OCI-LY3 (cell line): ENCODE data around the gene PRKAR1B.

Source experiments
- H2AFZ ChIP-seq: fragments of 200-600, 300-600 bp; shearing (Covaris generic); 2 replicates; pipeline ENCODE4 v1.6.0; 2014; ENCODE audit warnings: antibody characterized with exemption, low read depth, low read length
- H3K27ac ChIP-seq: fragments of 200-600, 300-600 bp; sonication (generic); 2 replicates; pipeline ENCODE4 v1.5.1; 2014; ENCODE audit warnings: mild to moderate bottlenecking, low read length, moderate library complexity, mixed read lengths
- H3K27me3 ChIP-seq: fragments of 200-600, 300-600 bp; sonication (generic); 2 replicates; pipeline ENCODE4 v1.6.1; 2014; ENCODE audit warnings: low read depth, low read length, mixed read lengths
- H3K36me3 ChIP-seq: fragments of 200-600, 300-600 bp; sonication (generic); replicated peaks from 2 replicates; pipeline ENCODE3; 2014; ENCODE audit warnings: low read depth, low read length, mixed read lengths
- H3K4me1 ChIP-seq: fragments of 300-600, 200-600 bp; sonication (generic); 2 replicates; pipeline ENCODE4 v1.6.1; 2014; ENCODE audit warnings: low read length, mixed read lengths
- H3K4me2 ChIP-seq: fragments of 200-600, 300-600 bp; sonication (generic); 2 replicates; pipeline ENCODE4 v1.6.1; 2014; ENCODE audit warnings: low read length, mixed read lengths
- H3K4me3 ChIP-seq: fragments of 300-600, 200-600 bp; sonication (generic); 2 replicates; pipeline ENCODE4 v1.5.1; 2014; ENCODE audit warnings: antibody characterized with exemption, mild to moderate bottlenecking, low read length, moderate library complexity
- H3K79me2 ChIP-seq: fragments of 300-600, 200-600 bp; shearing (Covaris generic); 2 replicates; pipeline ENCODE4 v1.6.1; 2014; ENCODE audit warnings: mild to moderate bottlenecking, low read length, mixed read lengths
- H3K9ac ChIP-seq: fragments of 300-600, 200-600 bp; shearing (Covaris generic); 2 replicates; pipeline ENCODE4 v1.6.0; 2014; ENCODE audit warnings: mild to moderate bottlenecking, low read length, moderate library complexity
- H3K9me3 ChIP-seq: fragments of 200-600, 300-600 bp; shearing (Covaris generic); 2 replicates; pipeline ENCODE4 v1.6.1; 2014; ENCODE audit warnings: low read length, mixed read lengths; ENCODE audit not compliant: insufficient read depth
- H4K20me1 ChIP-seq: fragments of 200-600, 300-600 bp; sonication (generic); 2 replicates; pipeline ENCODE4 v1.6.1; 2016; ENCODE audit warnings: low read length, mixed read lengths; ENCODE audit not compliant: insufficient read depth
- EZH2phosphoT487 ChIP-seq: fragments of 200-600 bp; shearing (Covaris generic); IDR thresholded peaks from 2 replicates; pipeline ENCODE4 v1.6.1; 2018; ENCODE audit warnings: antibody characterized with exemption, mixed run types, low read depth
- TF ChIP-seq, protein P1 (sequence below): fragments of 200-600, 300-600 bp; sonication (generic); IDR thresholded peaks from 2 replicates; pipeline ENCODE4 v1.5.1; 2014; ENCODE audit warnings: antibody characterized with exemption, low read length, low read depth

The PRKAR1B gene

DNA sequence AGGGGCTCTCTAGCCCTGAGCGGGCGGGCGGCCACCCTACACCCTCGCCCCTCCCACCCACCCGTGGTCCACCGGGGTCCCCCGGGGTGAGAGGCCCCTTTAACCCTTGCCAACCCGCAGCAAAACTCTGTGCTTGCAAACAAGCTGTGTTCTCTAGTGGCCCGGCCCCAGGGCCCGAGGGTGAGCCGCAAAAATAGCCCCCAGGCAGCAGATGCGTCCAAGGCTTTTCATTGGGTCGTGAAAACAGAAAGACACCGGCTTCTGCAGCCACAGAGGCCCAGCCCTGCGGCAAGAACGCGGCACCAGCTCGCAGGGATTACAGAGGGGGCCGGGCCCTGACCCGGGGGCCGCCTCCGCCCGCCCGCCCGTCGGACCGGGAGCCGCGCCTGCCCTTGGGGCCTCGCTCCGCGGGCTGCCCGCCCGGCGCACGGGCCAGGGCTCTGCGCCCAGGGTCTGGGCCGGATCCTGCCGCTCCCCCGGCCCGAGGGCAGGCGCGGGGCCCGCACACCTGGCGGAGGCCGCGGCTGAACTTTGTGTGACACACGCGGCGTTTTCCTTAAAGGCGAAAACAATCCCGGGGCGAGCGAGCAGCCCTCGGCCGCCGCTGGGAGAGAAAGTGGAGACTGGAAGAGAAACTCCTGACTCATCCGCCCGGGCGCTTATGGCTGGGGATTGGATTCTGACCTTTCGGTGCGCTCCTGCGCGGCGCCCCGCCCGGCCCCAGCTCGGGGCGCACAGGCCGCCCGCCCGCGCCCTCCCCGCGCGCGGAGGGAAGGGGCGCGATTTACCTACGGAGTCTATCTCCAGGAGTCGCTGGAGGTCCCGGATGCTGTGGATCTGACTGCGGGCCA is 210.2 kb downstream of the PRKAR1B start:
- Histone ChIP-seq H3K27ac (no peak overlapping the region), H3K36me3 (no peaks in the 10 kb centered on the region), H3K9ac (no peak overlapping the region), H4K20me1 (no peaks in the 10 kb centered on the region), H3K4me1 (no peaks in the 10 kb centered on the region), H3K79me2 (no peaks in the 10 kb centered on the region), H3K27me3 (no peaks in the 10 kb centered on the region), H3K9me3 (no peaks in the 10 kb centered on the region), H3K4me3 (no peak overlapping the region), H3K4me2 (no peak overlapping the region), H2AFZ (no peak overlapping the region)
- TF ChIP-seq, protein P1, sequence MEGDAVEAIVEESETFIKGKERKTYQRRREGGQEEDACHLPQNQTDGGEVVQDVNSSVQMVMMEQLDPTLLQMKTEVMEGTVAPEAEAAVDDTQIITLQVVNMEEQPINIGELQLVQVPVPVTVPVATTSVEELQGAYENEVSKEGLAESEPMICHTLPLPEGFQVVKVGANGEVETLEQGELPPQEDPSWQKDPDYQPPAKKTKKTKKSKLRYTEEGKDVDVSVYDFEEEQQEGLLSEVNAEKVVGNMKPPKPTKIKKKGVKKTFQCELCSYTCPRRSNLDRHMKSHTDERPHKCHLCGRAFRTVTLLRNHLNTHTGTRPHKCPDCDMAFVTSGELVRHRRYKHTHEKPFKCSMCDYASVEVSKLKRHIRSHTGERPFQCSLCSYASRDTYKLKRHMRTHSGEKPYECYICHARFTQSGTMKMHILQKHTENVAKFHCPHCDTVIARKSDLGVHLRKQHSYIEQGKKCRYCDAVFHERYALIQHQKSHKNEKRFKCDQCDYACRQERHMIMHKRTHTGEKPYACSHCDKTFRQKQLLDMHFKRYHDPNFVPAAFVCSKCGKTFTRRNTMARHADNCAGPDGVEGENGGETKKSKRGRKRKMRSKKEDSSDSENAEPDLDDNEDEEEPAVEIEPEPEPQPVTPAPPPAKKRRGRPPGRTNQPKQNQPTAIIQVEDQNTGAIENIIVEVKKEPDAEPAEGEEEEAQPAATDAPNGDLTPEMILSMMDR: no peak
- TF ChIP-seq EZH2phosphoT487: no peak

DNA sequence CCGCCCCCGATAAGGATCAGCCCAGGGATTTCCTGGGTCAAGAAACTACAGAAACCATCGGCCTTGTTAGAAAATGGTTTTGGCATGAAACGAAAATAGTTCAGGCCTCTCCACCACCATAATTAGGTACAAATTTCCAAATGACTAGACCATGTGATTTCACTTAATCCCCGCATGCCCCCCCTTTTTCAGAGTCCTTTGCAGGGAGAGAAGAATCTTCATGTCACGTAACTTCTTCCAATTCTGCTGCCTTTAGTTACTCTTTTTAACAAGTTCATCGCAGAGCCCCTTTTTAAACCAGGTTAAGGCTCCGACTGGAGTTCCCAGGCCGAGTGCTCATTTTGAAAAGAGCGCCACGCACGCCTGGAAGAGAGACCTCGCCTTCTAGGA is 210.9 kb downstream of the PRKAR1B start:
- Histone ChIP-seq H3K9me3 (no peaks in the 10 kb centered on the region), H4K20me1 (no peaks in the 10 kb centered on the region), H3K4me1 (no peaks in the 10 kb centered on the region), H3K27me3 (no peaks in the 10 kb centered on the region), H3K9ac (no peak overlapping the region), H3K79me2 (no peaks in the 10 kb centered on the region), H2AFZ (no peak overlapping the region), H3K4me2 (no peak overlapping the region), H3K4me3 (no peak overlapping the region), H3K27ac (no peak overlapping the region), H3K36me3 (no peaks in the 10 kb centered on the region)
- TF ChIP-seq, protein P1: no peak

DNA sequence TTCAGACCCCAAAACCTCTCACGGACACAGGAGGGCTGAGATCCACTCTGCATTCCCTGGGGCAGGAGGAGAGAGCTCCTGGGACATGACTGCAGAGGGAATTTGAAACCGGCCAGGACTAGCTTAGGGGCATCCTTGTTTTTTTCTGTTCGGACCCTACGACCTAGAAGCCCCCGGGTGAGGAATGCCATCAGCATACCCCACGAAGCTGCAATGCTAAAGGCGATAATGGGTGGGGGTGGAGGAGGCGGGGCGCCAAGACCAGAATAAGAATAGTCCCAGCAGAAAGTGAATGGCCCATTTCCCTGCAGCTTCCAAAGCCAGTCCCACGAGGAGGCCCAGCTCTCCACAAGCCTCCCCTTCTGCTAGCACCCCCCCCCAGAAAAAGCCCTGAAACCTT is 211.5 kb downstream of the PRKAR1B start:
- H3K4me3 ChIP-seq: no peak overlapping the region
- H2AFZ ChIP-seq: no peak overlapping the region
- no peak for TF ChIP-seq EZH2phosphoT487
- H3K9ac ChIP-seq: no peak overlapping the region
- H3K36me3 ChIP-seq: no peaks in the 10 kb centered on the region
- H3K79me2 ChIP-seq: no peaks in the 10 kb centered on the region
- H3K27ac ChIP-seq: no peak overlapping the region
- H4K20me1 ChIP-seq: no peaks in the 10 kb centered on the region
- H3K9me3 ChIP-seq: no peaks in the 10 kb centered on the region
- H3K27me3 ChIP-seq: no peaks in the 10 kb centered on the region
- H3K4me2 ChIP-seq: no peak overlapping the region
- H3K4me1 ChIP-seq: no peaks in the 10 kb centered on the region

DNA sequence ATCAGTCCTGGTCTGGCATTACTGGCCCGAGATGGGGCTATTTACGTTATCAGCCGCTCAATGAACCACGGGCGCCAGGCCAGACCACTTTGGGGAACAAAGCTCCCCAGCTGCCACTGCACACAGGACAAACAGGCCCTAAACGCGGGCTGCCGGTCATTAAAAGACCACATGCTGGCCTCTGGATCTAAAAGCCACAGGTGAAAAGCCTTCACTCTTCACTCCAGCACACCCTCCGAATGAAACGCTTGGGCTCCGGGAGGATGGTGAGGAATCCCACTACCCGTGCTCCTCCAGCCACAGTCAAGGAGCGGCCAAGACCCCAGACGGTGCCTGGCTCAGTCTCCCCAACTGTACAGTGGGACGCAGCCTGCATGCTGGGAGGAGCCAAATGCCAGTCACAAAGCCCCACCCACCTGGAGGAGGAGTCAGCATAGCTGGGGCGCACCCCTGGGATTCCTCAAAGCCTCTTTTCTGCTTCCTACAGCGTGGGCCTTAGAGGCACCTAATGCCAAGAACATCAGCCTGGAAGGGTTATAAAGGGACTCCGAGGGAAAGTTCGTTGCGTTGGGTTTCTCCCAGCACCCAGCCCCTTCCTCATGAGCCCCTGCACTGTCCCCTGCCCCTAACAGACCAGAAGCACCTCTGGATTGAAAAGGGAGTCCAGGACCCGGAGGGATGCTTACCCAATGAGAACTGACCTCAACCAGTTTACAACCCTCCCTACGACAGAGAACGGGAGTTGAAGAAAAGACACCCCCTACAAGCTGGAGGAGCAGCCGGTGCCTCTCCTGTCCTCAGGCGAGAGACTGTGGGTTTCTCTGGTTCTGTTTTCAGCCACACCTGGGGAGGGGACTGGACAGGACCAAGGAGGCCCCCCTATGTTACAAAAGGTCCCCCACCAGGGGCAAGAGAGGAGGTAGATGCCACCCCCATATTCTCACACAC is 212.2 kb downstream of the PRKAR1B start:
- H4K20me1 ChIP-seq: no peaks in the 10 kb centered on the region
- H3K27ac ChIP-seq: no peak overlapping the region

More for the DNA sequence above, 212.2 kb downstream of the PRKAR1B start:
- H3K27me3 ChIP-seq: no peaks in the 10 kb centered on the region
- H3K4me1 ChIP-seq: no peaks in the 10 kb centered on the region
- H3K4me3 ChIP-seq: no peak overlapping the region
- no peak for TF ChIP-seq EZH2phosphoT487
- TF ChIP-seq, protein P1: no peak
- H3K9ac ChIP-seq: no peak overlapping the region
- no peak overlapping the region for H3K4me2 ChIP-seq
- no peaks in the 10 kb centered on the region for H3K9me3 ChIP-seq
- no peaks in the 10 kb centered on the region for H3K79me2 ChIP-seq
- H2AFZ ChIP-seq: no peak overlapping the region
- H3K36me3 ChIP-seq: no peaks in the 10 kb centered on the region
